Keratinocyte (primary cell): ENCODE results near the gene C11orf68. TPM values are rescaled to one million over a fixed set of nuclear protein-coding genes. Genes with fewer than 3 reads are reported as not detected.

ENCODE experiments used
- DNase-seq: peaks from one replicate; pipeline ENCODE4 v3.0.0-alpha.2; 2011; ENCODE audit warnings: low read depth, missing footprints, low spot score
- FAIRE-seq: peaks from 2 replicates; lab custom pipeline; 2011; peaks lifted over from hg19 to GRCh38; lab: Jason Lieb, UNC
- H2AFZ ChIP-seq: 2 replicates; pipeline ENCODE4 v1.6.0; 2012; ENCODE audit warnings: low read length, control low read depth, inconsistent platforms; ENCODE audit not compliant: control insufficient read depth
- H3K27ac ChIP-seq: 2 replicates; pipeline ENCODE4 v1.5.1; 2011; ENCODE audit warnings: low read length; ENCODE audit not compliant: control insufficient read depth, insufficient read depth
- H3K27me3 ChIP-seq: 3 replicates; pipeline ENCODE4 v1.6.0; 2011; ENCODE audit warnings: low read length; ENCODE audit not compliant: control insufficient read depth, insufficient read depth; ENCODE audit errors: extremely low read depth
- H3K36me3 ChIP-seq, 2 experiments: 2 replicates in 1 of 2; 3 replicates in 1 of 2; pipeline ENCODE4 v1.5.1; 2011; ENCODE audit warnings: low read length in 2 of 2, mild to moderate bottlenecking in 1 of 2; ENCODE audit not compliant: control insufficient read depth in 2 of 2, insufficient read depth in 2 of 2; ENCODE audit errors: extremely low read depth in 1 of 2
- H3K4me1 ChIP-seq: 3 replicates; pipeline ENCODE4 v1.5.1; 2011; ENCODE audit warnings: low read length; ENCODE audit not compliant: control insufficient read depth, insufficient read depth; ENCODE audit errors: extremely low read depth
- H3K4me2 ChIP-seq: 3 replicates; pipeline ENCODE4 v1.6.0; 2011; ENCODE audit warnings: low read depth, low read length; ENCODE audit not compliant: control insufficient read depth, insufficient read depth; ENCODE audit errors: extremely low read depth
- H3K4me3 ChIP-seq, 3 experiments: fragments of 200-600 bp in 1 of 3; sonication (generic) in 1 of 3; 2 replicates in 2 of 3; 3 replicates in 1 of 3; pipeline ENCODE4 v1.5.1; 2011 to 2016; ENCODE audit warnings: low read length in 3 of 3, mild to moderate bottlenecking in 3 of 3, control low read depth in 2 of 3, inconsistent platforms in 1 of 3, low read depth in 1 of 3, mixed read lengths in 1 of 3, mixed run types in 1 of 3, moderate library complexity in 1 of 3; ENCODE audit not compliant: control insufficient read depth in 2 of 3, insufficient read depth in 2 of 3; ENCODE audit errors: extremely low read depth in 1 of 3
- H3K79me2 ChIP-seq: 2 replicates; pipeline ENCODE4 v1.6.0; 2012; ENCODE audit warnings: low read length; ENCODE audit not compliant: control insufficient read depth, insufficient read depth
- H3K9ac ChIP-seq: 3 replicates; pipeline ENCODE4 v1.6.0; 2011; ENCODE audit warnings: low read length; ENCODE audit not compliant: control insufficient read depth, insufficient read depth; ENCODE audit errors: extremely low read depth
- H3K9me1 ChIP-seq: 3 replicates; pipeline ENCODE4 v1.6.0; 2011; ENCODE audit warnings: low read length; ENCODE audit not compliant: control insufficient read depth, insufficient read depth; ENCODE audit errors: extremely low read depth
- H3K9me3 ChIP-seq: 2 replicates; pipeline ENCODE4 v1.5.1; 2012; ENCODE audit warnings: low read depth, low read length; ENCODE audit not compliant: control insufficient read depth
- H4K20me1 ChIP-seq: 3 replicates; pipeline ENCODE4 v1.6.0; 2011; ENCODE audit warnings: low read length; ENCODE audit not compliant: control insufficient read depth, insufficient read depth; ENCODE audit errors: extremely low read depth
- CTCF ChIP-seq, 3 experiments: IDR thresholded peaks in 1 of 3; conservative IDR thresholded peaks in 1 of 3; optimal IDR thresholded peaks in 1 of 3; 2 replicates in 2 of 3; 3 replicates in 1 of 3; pipeline versions ENCODE3 to v1.5.1; 2011; ENCODE audit warnings: low read length in 3 of 3, mild to moderate bottlenecking in 3 of 3, moderate library complexity in 2 of 3, control low read depth in 1 of 3, inconsistent platforms in 1 of 3; ENCODE audit not compliant: insufficient read depth in 2 of 3; ENCODE audit errors: extremely low read depth in 1 of 3
- EZH2 ChIP-seq: IDR thresholded peaks from one replicate; pipeline ENCODE4 v1.6.1; 2012; ENCODE audit warnings: inconsistent platforms, mild to moderate bottlenecking, low read length, moderate library complexity
- dilution Hi-C: fragments of 300-500 bp; cut with MboI; formaldehyde crosslinking; loops from one replicate; pipeline ENCODE4 v1.7.0; 2020; ENCODE audit warnings: low sequenced_read_pairs; ENCODE audit not compliant: extremely low pct_ligation_motif_present
- polyA plus RNA-seq, 5 experiments: library from polyadenylated mRNA; depleted of rRNA in 3 of 5; stranded (reverse) in 3 of 5; stranded (forward) in 1 of 5; unstranded in 1 of 5; fragments of >200 nt; gene quantifications; 1 replicate in 1 of 5; 2 replicates in 3 of 5; 3 replicates in 1 of 5; pipeline versions ENCODE4 v1.2.1 to v1.2.3, GENCODE V29; 2011 to 2012; ENCODE audit warnings: missing spikeins in 2 of 5, low read depth in 1 of 5, low replicate concordance in 1 of 5

The C11orf68 gene
- polyA plus RNA-seq, 1 donor (not counting 4 experiments of a cell fraction or from before 2014, with no cell fraction given) = 18.4 TPM

DNA sequence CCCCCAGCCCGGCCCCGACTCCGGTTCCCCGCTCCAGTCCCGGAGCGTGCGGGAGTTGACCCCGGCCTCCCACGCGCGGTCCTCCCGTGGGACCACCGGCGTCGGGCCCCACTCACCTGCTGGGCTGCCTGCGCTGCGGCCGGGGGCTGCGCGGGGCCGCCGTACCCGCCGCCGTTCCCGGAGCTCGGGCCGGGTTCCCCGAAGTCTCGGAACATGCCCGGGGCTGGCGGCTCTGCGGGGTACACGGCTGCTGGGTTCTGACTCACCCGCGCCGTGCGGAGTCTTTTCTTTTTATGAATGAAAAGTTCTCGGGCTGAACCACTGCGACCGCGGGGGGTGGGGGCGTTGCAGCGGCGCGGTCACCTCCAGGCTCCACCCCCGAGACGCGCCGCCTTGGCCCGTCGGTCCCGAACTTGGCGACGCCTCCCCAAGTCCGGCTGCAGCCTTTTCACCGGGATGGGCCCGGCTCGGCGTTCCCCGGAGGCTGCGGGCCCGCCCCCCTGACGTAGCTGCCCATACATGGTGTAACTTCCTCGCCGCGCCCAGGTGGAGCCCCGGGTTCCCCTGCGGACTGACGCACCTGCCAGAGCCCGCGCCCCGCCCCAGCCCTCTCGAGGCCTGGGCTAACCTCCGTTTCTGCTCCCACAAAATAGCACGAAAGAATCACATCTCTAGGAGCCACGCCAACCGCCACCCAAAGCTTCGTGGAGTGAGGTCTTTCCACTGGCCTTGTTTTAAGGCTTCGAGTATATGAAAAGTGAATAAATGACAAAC is 18.6 kb downstream of the C11orf68 start, which contains the start of gene FOSL1:
Gene FOSL1 (minus strand): TSS at position 264 of the 774 bp plus-strand sequence. CDS start 49 bp downstream, at position 215.
- Histone ChIP-seq H2AFZ (no peak within 1 kb of the TSS), H3K79me2 (peaks cover 56% of the 10 kb centered on the region), H3K4me1 (peaks cover 62% of the 10 kb centered on the region), H3K4me2 (peak within 1 kb of the TSS; percentile 82), H3K27ac (peak within 1 kb of the TSS; percentile 98), H3K27me3 (no peaks in the 10 kb centered on the region), H4K20me1 (peaks cover 23% of the 10 kb centered on the region), H3K9me3 (no peaks in the 10 kb centered on the region), H3K9me1 (peaks cover 2% of the 10 kb centered on the region), H3K4me3 (peak within 1 kb of the TSS; percentile 94 to 99 (median 97)), H3K9ac (peak within 1 kb of the TSS; percentile 99), H3K36me3 (peaks cover 17 to 31% of the 10 kb centered on the region in 2 experiments)
- dilution Hi-C loops = no loop called here
- FAIRE-seq (no peak), DNase-seq (no peak)
- no peak for TF ChIP-seq EZH2
- TF ChIP-seq CTCF (optimal IDR thresholded peaks at IDR 0.05 in 1 of 3, IDR thresholded peaks at IDR 0.05 in 1 of 3, conservative IDR thresholded peaks at IDR 0.05 in 1 of 3; ENCODE audit: extremely low read depth in 1 of 3, insufficient read depth in 2 of 3, low read length in 3 of 3) = no peak

GRCh38 chr11:65899356-65900124 is 19.3 kb downstream of the C11orf68 start:
- Histone ChIP-seq H3K9me1 (peaks cover 2% of the 10 kb centered on the region), H3K27me3 (no peaks in the 10 kb centered on the region), H3K9me3 (no peaks in the 10 kb centered on the region), H2AFZ (no peak overlapping the region), H3K4me1 (peaks cover 65% of the 10 kb centered on the region), H3K27ac (peak overlapping the region; percentile 98), H3K4me2 (peak overlapping the region; percentile 22), H3K79me2 (peaks cover 60% of the 10 kb centered on the region), H3K4me3 (peak overlapping the region; percentile 94 to 99 (median 97)), H3K36me3 (peaks cover 18 to 32% of the 10 kb centered on the region in 2 experiments), H4K20me1 (peaks cover 26% of the 10 kb centered on the region), H3K9ac (peak overlapping the region; percentile 99)
- DNase-seq (no peak), FAIRE-seq (no peak)
- dilution Hi-C loops = no loop called here
- TF ChIP-seq CTCF (optimal IDR thresholded peaks at IDR 0.05 in 1 of 3, IDR thresholded peaks at IDR 0.05 in 1 of 3, conservative IDR thresholded peaks at IDR 0.05 in 1 of 3; ENCODE audit: extremely low read depth in 1 of 3, insufficient read depth in 2 of 3, low read length in 3 of 3) = peak in 2 of 3 experiments; percentile 6 to 22
- no peak for TF ChIP-seq EZH2
